Daoy (cell line): ENCODE results near the gene LHX4. TPM values are rescaled to one million over a fixed set of nuclear protein-coding genes. Genes with fewer than 3 reads are reported as not detected.
"Not testable (repeated sequence)": the region's sequence is repeated elsewhere in the genome, so short reads cannot be mapped to it uniquely, and the experiment has no call there.

Experiments used
- DNase-seq: peaks from one replicate; pipeline ENCODE4 v3.0.0-alpha.2; 2015; ENCODE audit warnings: low read depth
- total RNA-seq: library from RNA; depleted of rRNA; stranded (reverse); fragments of >200 nt; shearing (Covaris generic); gene quantifications from 2 replicates; pipeline ENCODE4 v1.2.3, GENCODE V29; 2014

The LHX4 gene
- total RNA-seq, 1 experiment from 2014 or later: 0.17 TPM

GRCh38 chr1:180197231-180197630 lies 32.8 kb upstream of the LHX4 start:
- no peak for DNase-seq

- no peak for DNase-seq
Observed at GRCh38 chr1:180198196-180198595, 31.9 kb upstream of the LHX4 start.

GRCh38 chr1:180198611-180199010 lies 31.5 kb upstream of the LHX4 start:
- no peak for DNase-seq

GRCh38 chr1:180199018-180199417 lies 31.0 kb upstream of the LHX4 start:
- no peak for DNase-seq

GRCh38 chr1:180201451-180202200 lies 28.4 kb upstream of the LHX4 start:
- DNase-seq: no peak

- DNase-seq: not testable (repeated sequence)
Observed at GRCh38 chr1:180202588-180202987, 27.5 kb upstream of the LHX4 start.

GRCh38 chr1:180204231-180204630 lies 25.8 kb upstream of the LHX4 start:
- DNase-seq: no peak

- DNase-seq: no peak
Observed at GRCh38 chr1:180206581-180206980, 23.5 kb upstream of the LHX4 start.

GRCh38 chr1:180208264-180208663 lies 21.8 kb upstream of the LHX4 start:
- DNase-seq: no peak

- DNase-seq: no peak
Observed at GRCh38 chr1:180210008-180210620, 19.9 kb upstream of the LHX4 start.

GRCh38 chr1:180211156-180211859 lies 18.8 kb upstream of the LHX4 start:
- no peak for DNase-seq

- no peak for DNase-seq
Observed at GRCh38 chr1:180211860-180212229, 18.2 kb upstream of the LHX4 start.

GRCh38 chr1:180213401-180214170 lies 16.5 kb upstream of the LHX4 start:
- peak; percentile 77 for DNase-seq

- no peak for DNase-seq
Observed at GRCh38 chr1:180215856-180216625, 14.0 kb upstream of the LHX4 start.

- DNase-seq: no peak
Observed at GRCh38 chr1:180217006-180217405, 13.1 kb upstream of the LHX4 start.

- DNase-seq: no peak
Observed at GRCh38 chr1:180218806-180219765, 11.0 kb upstream of the LHX4 start.

GRCh38 chr1:180219776-180220175 lies 10.3 kb upstream of the LHX4 start:
- DNase-seq: no peak

- DNase-seq: no peak
Observed at GRCh38 chr1:180221462-180221861, 8.6 kb upstream of the LHX4 start.

- DNase-seq: no peak
Observed at GRCh38 chr1:180224902-180225301, 5.2 kb upstream of the LHX4 start.

GRCh38 chr1:180225403-180225802 lies 4.7 kb upstream of the LHX4 start:
- no peak for DNase-seq
